HepG2 (cell line): ENCODE measurements around the gene SPG7. TPM values are rescaled to one million over a fixed set of nuclear protein-coding genes. Genes with fewer than 3 reads are reported as not detected.
A peak's percentile ranks its signal among the peaks of the same experiment; 100 is the strongest.

ENCODE experiments used
- ATAC-seq: fragments of 200-7000 bp; cut with Tn5 transposase; 3 replicates; pipeline ENCODE4 v1.9.1; 2020; ENCODE audit warnings: mild to moderate bottlenecking, moderate library complexity
- BruUV-seq: library from RNA; stranded (reverse); fragments of 400-500 nt; replicated peaks from 2 replicates; lab custom pipeline; 2021; lab: Mats Ljungman, UMichigan
- CTCF ChIA-PET: fragments of 300-600 bp; formaldehyde crosslinking; extraction: SDS; loops from one replicate; lab custom pipeline; 2021; ENCODE audit warnings: low total read pairs, inconsistent platforms, low intra/inter-chr PET ratio; lab: Yijun Ruan, JAX
- POLR2A ChIA-PET: fragments of 350-600 bp; sonication (Branson Sonifier 250); formaldehyde crosslinking; loops from one replicate; lab custom pipeline; 2020; ENCODE audit warnings: antibody characterized with exemption, inconsistent platforms; lab: Yijun Ruan, JAX
- DNase-seq: peaks from one replicate; pipeline ENCODE4 v3.0.0-alpha.2; 2015; ENCODE audit warnings: low spot score
- FAIRE-seq: peaks from 3 replicates; lab custom pipeline; 2011; peaks lifted over from hg19 to GRCh38; lab: Jason Lieb, UNC
- H2AFZ ChIP-seq: one replicate; pipeline ENCODE4 v1.6.1; 2011; ENCODE audit warnings: low read length, inconsistent platforms
- H3K27ac ChIP-seq: fragments of 300-600 bp; 3 replicates; pipeline ENCODE4 v1.8.0; 2011; ENCODE audit warnings: mixed run types, mild to moderate bottlenecking, mixed read lengths, low read length, inconsistent platforms; ENCODE audit not compliant: insufficient read depth; ENCODE audit errors: extremely low read length
- H3K27me3 ChIP-seq, 2 experiments: fragments of 200-600 bp in 1 of 2; 2 replicates in 1 of 2; 3 replicates in 1 of 2; pipeline versions ENCODE4 v1.6.0 to v1.8.0; 2011; ENCODE audit warnings: low read length in 2 of 2, mild to moderate bottlenecking in 2 of 2, moderate library complexity in 2 of 2, inconsistent platforms in 1 of 2; ENCODE audit not compliant: insufficient read depth in 2 of 2, control insufficient read depth in 1 of 2
- H3K36me3 ChIP-seq, 2 experiments: fragments of 200-600 bp in 1 of 2; replicated peaks in 1 of 2; 2 replicates in 1 of 2; 3 replicates in 1 of 2; pipeline versions ENCODE4 v1.5.1 to v1.8.0; 2011; ENCODE audit warnings: low read length in 2 of 2, inconsistent platforms in 1 of 2; ENCODE audit not compliant: insufficient read depth in 2 of 2, control insufficient read depth in 1 of 2
- H3K4me1 ChIP-seq: 2 replicates; pipeline ENCODE4 v1.5.1; 2012; ENCODE audit warnings: low read length, inconsistent platforms; ENCODE audit not compliant: insufficient read depth
- H3K4me2 ChIP-seq: 2 replicates; pipeline ENCODE4 v1.6.0; 2011; ENCODE audit warnings: low read depth, low read length, inconsistent platforms
- H3K4me3 ChIP-seq, 3 experiments: fragments of 200-600 bp in 1 of 3; sonication (generic), shearing (Covaris generic) in 1 of 3; replicated peaks in 1 of 3; 2 replicates each; pipeline ENCODE4 v1.5.1; 2011 to 2016; ENCODE audit warnings: low read length in 3 of 3, inconsistent platforms in 2 of 3, low read depth in 2 of 3, mild to moderate bottlenecking in 2 of 3, control low read depth in 1 of 3, mixed read lengths in 1 of 3; ENCODE audit not compliant: insufficient read depth in 1 of 3
- H3K79me2 ChIP-seq: one replicate; pipeline ENCODE4 v1.6.1; 2011; ENCODE audit warnings: low read length, inconsistent platforms; ENCODE audit not compliant: insufficient read depth
- H3K9ac ChIP-seq: 2 replicates; pipeline ENCODE4 v1.6.0; 2011; ENCODE audit warnings: mild to moderate bottlenecking, low read depth, low read length, inconsistent platforms; ENCODE audit not compliant: insufficient read depth
- H3K9me3 ChIP-seq: 2 replicates; pipeline ENCODE4 v1.5.1; 2012; ENCODE audit warnings: mild to moderate bottlenecking, low read length
- H4K20me1 ChIP-seq: 2 replicates; pipeline ENCODE4 v1.6.0; 2011; ENCODE audit warnings: inconsistent platforms, mild to moderate bottlenecking, low read length, moderate library complexity; ENCODE audit not compliant: insufficient read depth
- ATM ChIP-seq: fragments of 450-650 bp; IDR thresholded peaks from 2 replicates; pipeline ENCODE4 v1.7.1; 2017; ENCODE audit warnings: mild to moderate bottlenecking, borderline replicate concordance
- DPF2 ChIP-seq: sonication (generic); formaldehyde crosslinking; IDR thresholded peaks from 2 replicates; pipeline ENCODE4 v1.4.0; 2020; ENCODE audit warnings: mild to moderate bottlenecking, low read depth, missing genetic modification reagents, borderline replicate concordance
- ETV5 ChIP-seq: IDR thresholded peaks from 2 replicates; pipeline ENCODE4 v1.6.1; 2018; ENCODE audit warnings: missing biosample characterization, missing genetic modification reagents, inconsistent platforms, borderline replicate concordance
- HCFC1 ChIP-seq: fragments of 150-350 bp; IDR thresholded peaks from 2 replicates; pipeline ENCODE4 v1.6.1; 2014; ENCODE audit warnings: low read depth, low read length
- HIC2 ChIP-seq: sonication (generic); formaldehyde crosslinking; IDR thresholded peaks from 2 replicates; pipeline ENCODE4 v1.9.0; 2022; ENCODE audit warnings: low read depth, missing genetic modification reagents
- HNRNPLL ChIP-seq: fragments of 200-400 bp; formaldehyde crosslinking; IDR thresholded peaks from 2 replicates; pipeline ENCODE4 v1.6.1; 2017; ENCODE audit warnings: mild to moderate bottlenecking, low read depth, low read length; ENCODE audit not compliant: poor library complexity, severe bottlenecking
- LCORL ChIP-seq, 2 experiments: fragments of 450-650 bp in 1 of 2; sonication (generic) in 1 of 2; formaldehyde crosslinking in 1 of 2; IDR thresholded peaks; 2 replicates each; pipeline versions ENCODE4 v1.5.0 to v1.6.1; 2017 to 2020; ENCODE audit warnings: antibody characterized with exemption in 1 of 2, missing genetic modification reagents in 1 of 2
- MAZ ChIP-seq, 2 experiments: sonication (generic) in 1 of 2; formaldehyde crosslinking in 1 of 2; IDR thresholded peaks; 2 replicates each; pipeline versions ENCODE4 v1.5.0 to v1.6.1; 2012 to 2020; ENCODE audit warnings: low read depth in 2 of 2, mild to moderate bottlenecking in 2 of 2, borderline replicate concordance in 1 of 2, improper control_type of control experiment in 1 of 2, low read length in 1 of 2, missing genetic modification reagents in 1 of 2, moderate library complexity in 1 of 2
- PITX1 ChIP-seq: sonication (generic); formaldehyde crosslinking; IDR thresholded peaks from 2 replicates; pipeline ENCODE4 v1.5.1; 2020; ENCODE audit warnings: mild to moderate bottlenecking, missing genetic modification reagents
- POLR2A ChIP-seq, 2 experiments: IDR thresholded peaks; 2 replicates each; pipeline ENCODE4 v1.6.1; 2011; ENCODE audit warnings: low read depth in 2 of 2, low read length in 2 of 2, mild to moderate bottlenecking in 1 of 2, moderate library complexity in 1 of 2; ENCODE audit not compliant: insufficient read depth in 1 of 2
- RARA ChIP-seq: IDR thresholded peaks from 2 replicates; pipeline ENCODE4 v1.6.1; 2016; ENCODE audit warnings: missing genetic modification reagents, missing compliant biosample characterization
- ZNF589 ChIP-seq: sonication (generic); formaldehyde crosslinking; conservative IDR thresholded peaks from 2 replicates; pipeline ENCODE4 v1.8.0; 2022; ENCODE audit warnings: mild to moderate bottlenecking, moderate library complexity, missing genetic modification reagents
- ZNF652 ChIP-seq: IDR thresholded peaks from 2 replicates; pipeline ENCODE4 v1.6.1; 2016; ENCODE audit warnings: low read depth, borderline replicate concordance
- ZNF781 ChIP-seq: sonication (generic); formaldehyde crosslinking; IDR thresholded peaks from 2 replicates; pipeline ENCODE4 v1.5.1; 2020; ENCODE audit warnings: borderline replicate concordance, mild to moderate bottlenecking, missing genetic modification reagents; ENCODE audit errors: not compliant biosample characterization
- WGBS: methylation state at CpG from one replicate; pipeline ENCODE4 v1.1.6; 2017; ENCODE audit warnings: low lambda C conversion rate; 5-methylcytosine and 5-hydroxymethylcytosine counted together
- in situ Hi-C: cut with HindIII; loops from 2 replicates; pipeline ENCODE4 v1.10.0; 2017; ENCODE audit warnings: low pct_unique_long_range_greater_than_20kb; ENCODE audit not compliant: extremely low pct_ligation_motif_present
- intact Hi-C: fragments of 100-400 bp; cut with micrococcal nuclease; formaldehyde crosslinking; loops from one replicate; pipeline ENCODE4 v1.10.0; 2022; ENCODE audit not compliant: unreplicated experiment
- polyA plus RNA-seq, 8 experiments: library from polyadenylated mRNA; depleted of rRNA in 3 of 8; stranded (reverse) in 7 of 8; unstranded in 1 of 8; fragments of >200 nt; fragmentation: Illumina TruSeq in 4 of 8; extraction: Trizol in 4 of 8; gene quantifications; 2 replicates each; pipeline versions ENCODE4 v1.2.1 to v1.2.3, GENCODE V29; 2011 to 2016; ENCODE audit warnings: low read depth in 4 of 8, missing spikeins in 1 of 8, mixed read lengths in 1 of 8; ENCODE audit not compliant: insufficient read depth in 1 of 8
- total RNA-seq, 5 experiments: library from RNA; depleted of rRNA; stranded (reverse); fragments of >200 nt; fragmentation: Illumina TruSeq; extraction: Trizol; gene quantifications; 2 replicates each; pipeline ENCODE4 v1.2.3, GENCODE V29; 2016; ENCODE audit warnings: low read depth in 1 of 5
- TF ChIP-seq, protein P1 (sequence below): sonication (generic); formaldehyde crosslinking; conservative IDR thresholded peaks from 2 replicates; pipeline ENCODE4 v1.4.0; 2020; ENCODE audit warnings: mild to moderate bottlenecking, missing genetic modification reagents, moderate library complexity

SPG7 gene
- total and polyA plus RNA-seq, 2 of the 13 experiments (the other 11 are each of a cell fraction or from before 2014, with no cell fraction given), result 66.0 to 136 TPM

DNA sequence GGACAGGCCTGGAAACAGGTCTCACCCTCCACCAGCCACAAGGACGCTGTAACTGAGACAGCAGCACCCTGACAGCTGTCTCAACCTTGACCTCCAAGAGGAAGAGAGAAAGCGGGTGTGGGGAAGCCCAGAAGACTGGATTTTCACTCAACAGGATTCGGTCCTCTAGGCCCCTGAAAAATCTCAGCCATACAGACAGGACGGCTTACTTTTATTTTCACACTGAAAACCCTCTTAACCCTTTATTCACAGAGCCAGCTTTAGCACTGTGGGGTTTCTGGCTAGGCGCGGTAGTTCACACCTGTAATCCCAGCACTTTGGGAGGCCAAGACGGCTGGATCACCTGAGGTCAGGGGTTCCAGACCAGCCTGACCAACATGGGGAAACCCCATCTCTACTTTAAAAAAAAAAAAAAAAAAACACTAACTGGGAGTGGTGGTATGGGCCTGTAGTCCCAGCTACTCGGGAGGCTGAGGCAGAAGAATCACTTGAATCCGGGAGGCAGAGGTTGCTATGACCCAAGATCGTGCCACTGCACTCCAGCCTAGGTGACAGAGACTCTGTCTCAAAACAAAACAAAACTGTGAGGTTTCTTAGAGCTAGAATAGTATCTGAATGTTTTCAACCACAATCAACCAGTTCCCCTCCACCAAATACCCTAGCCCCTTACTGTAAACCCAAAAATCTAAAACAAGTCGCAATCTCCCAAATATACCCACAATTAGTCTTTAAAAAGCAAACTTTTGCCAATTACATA is 23.1 kb upstream of the SPG7 start:
- H3K79me2 ChIP-seq, result peaks cover 89% of the 10 kb centered on the region
- no peak for ATAC-seq
- no peak for DNase-seq
- FAIRE-seq, result no peak
- TF ChIP-seq ZNF589, result no peak
- TF ChIP-seq LCORL (IDR thresholded peaks at IDR 0.05), result peak; percentile 72
- no peak for TF ChIP-seq LCORL (CRISPR knock-in tag; IDR thresholded peaks at IDR 0.05)
- TF ChIP-seq, protein P1, sequence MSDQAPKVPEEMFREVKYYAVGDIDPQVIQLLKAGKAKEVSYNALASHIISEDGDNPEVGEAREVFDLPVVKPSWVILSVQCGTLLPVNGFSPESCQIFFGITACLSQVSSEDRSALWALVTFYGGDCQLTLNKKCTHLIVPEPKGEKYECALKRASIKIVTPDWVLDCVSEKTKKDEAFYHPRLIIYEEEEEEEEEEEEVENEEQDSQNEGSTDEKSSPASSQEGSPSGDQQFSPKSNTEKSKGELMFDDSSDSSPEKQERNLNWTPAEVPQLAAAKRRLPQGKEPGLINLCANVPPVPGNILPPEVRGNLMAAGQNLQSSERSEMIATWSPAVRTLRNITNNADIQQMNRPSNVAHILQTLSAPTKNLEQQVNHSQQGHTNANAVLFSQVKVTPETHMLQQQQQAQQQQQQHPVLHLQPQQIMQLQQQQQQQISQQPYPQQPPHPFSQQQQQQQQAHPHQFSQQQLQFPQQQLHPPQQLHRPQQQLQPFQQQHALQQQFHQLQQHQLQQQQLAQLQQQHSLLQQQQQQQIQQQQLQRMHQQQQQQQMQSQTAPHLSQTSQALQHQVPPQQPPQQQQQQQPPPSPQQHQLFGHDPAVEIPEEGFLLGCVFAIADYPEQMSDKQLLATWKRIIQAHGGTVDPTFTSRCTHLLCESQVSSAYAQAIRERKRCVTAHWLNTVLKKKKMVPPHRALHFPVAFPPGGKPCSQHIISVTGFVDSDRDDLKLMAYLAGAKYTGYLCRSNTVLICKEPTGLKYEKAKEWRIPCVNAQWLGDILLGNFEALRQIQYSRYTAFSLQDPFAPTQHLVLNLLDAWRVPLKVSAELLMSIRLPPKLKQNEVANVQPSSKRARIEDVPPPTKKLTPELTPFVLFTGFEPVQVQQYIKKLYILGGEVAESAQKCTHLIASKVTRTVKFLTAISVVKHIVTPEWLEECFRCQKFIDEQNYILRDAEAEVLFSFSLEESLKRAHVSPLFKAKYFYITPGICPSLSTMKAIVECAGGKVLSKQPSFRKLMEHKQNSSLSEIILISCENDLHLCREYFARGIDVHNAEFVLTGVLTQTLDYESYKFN (CRISPR knock-in tag), result no peak
- TF ChIP-seq HNRNPLL, result no peak
- TF ChIP-seq PITX1 (CRISPR knock-in tag), result 0 out of 2 replicates have a peak, but pooled peaks have one; percentile 0
- 0 out of 2 replicates have a peak, but pooled peaks have one; percentile 26 for TF ChIP-seq ATM
- TF ChIP-seq POLR2A (IDR thresholded peaks at IDR 0.05; ENCODE audit: insufficient read depth in 1 of 2, low read depth in 2 of 2, low read length in 2 of 2), result 0 out of 4 replicates have a peak, but pooled peaks of 1 of the 2 experiments have one; percentile 12
- TF ChIP-seq ETV5 (CRISPR knock-in tag), result no peak
- TF ChIP-seq HCFC1, result no peak
- no peak for TF ChIP-seq HIC2
- TF ChIP-seq MAZ (IDR thresholded peaks at IDR 0.05; ENCODE audit: borderline replicate concordance, low read depth, low read length), result no peak
- no peak for TF ChIP-seq MAZ (CRISPR knock-in tag; IDR thresholded peaks at IDR 0.05; ENCODE audit: low read depth)
- no peak for TF ChIP-seq ZNF781 (CRISPR knock-in tag)
- peak; percentile 31 for TF ChIP-seq ZNF652
- no peak for TF ChIP-seq DPF2 (CRISPR knock-in tag)
- peak; percentile 29; the same call in 1 of the 2 replicates for TF ChIP-seq RARA (CRISPR knock-in tag)
- TF ChIP-seq, all 625 proteins: peak for 6
- H3K4me1 ChIP-seq, result peaks cover 84% of the 10 kb centered on the region
- no peak overlapping the region for H3K9ac ChIP-seq
- H3K9me3 ChIP-seq, result no peaks in the 10 kb centered on the region
- no peaks in the 10 kb centered on the region; a peak in 1 of 5 replicates for H3K27me3 ChIP-seq
- in situ Hi-C loops (no loop called here), intact Hi-C loops (loop anchor here (5.0 kb wide), 1 partner anchor 43 kb away; no protein-coding TSS in a partner anchor)
- peak overlapping the region; percentile 35 for H3K27ac ChIP-seq
- H3K4me2 ChIP-seq, result peak overlapping the region; percentile 51; the same call in 1 of the 2 replicates
- ChIA-PET CTCF (no interaction called here), POLR2A (interaction anchor here (0.6 kb wide), 1 partner anchor 53 kb away, joined by 3 read pairs; no protein-coding TSS in a partner anchor)
- no peak overlapping the region for H2AFZ ChIP-seq
- no TSS peak for BruUV-seq
- H4K20me1 ChIP-seq, result peaks cover 88% of the 10 kb centered on the region
- peaks cover 6 to 32% of the 10 kb centered on the region in 2 experiments; a peak in 4 of 5 replicates for H3K36me3 ChIP-seq
- 65% methylated on average over 11 of the region's 11 CpGs for WGBS
- H3K4me3 ChIP-seq, result no peak overlapping the region
